Fibroblast of pulmonary artery (primary cell): ENCODE measurements around the gene ATAD3C.

Experiments
- DNase-seq: peaks from one replicate; pipeline ENCODE4 v3.0.0-alpha.2; 2010; ENCODE audit warnings: low read depth
- H3K4me3 ChIP-seq: replicated peaks from 2 replicates; pipeline ENCODE4 v1.5.1; 2011; ENCODE audit warnings: low read depth, mild to moderate bottlenecking, control low read depth, low read length, moderate library complexity
- TF ChIP-seq, protein P1 (sequence below): IDR thresholded peaks from 2 replicates; pipeline ENCODE4 v1.5.1; 2011; ENCODE audit warnings: mild to moderate bottlenecking, control low read depth, low read length, inconsistent platforms; ENCODE audit errors: missing control alignments

ATAD3C gene

DNA sequence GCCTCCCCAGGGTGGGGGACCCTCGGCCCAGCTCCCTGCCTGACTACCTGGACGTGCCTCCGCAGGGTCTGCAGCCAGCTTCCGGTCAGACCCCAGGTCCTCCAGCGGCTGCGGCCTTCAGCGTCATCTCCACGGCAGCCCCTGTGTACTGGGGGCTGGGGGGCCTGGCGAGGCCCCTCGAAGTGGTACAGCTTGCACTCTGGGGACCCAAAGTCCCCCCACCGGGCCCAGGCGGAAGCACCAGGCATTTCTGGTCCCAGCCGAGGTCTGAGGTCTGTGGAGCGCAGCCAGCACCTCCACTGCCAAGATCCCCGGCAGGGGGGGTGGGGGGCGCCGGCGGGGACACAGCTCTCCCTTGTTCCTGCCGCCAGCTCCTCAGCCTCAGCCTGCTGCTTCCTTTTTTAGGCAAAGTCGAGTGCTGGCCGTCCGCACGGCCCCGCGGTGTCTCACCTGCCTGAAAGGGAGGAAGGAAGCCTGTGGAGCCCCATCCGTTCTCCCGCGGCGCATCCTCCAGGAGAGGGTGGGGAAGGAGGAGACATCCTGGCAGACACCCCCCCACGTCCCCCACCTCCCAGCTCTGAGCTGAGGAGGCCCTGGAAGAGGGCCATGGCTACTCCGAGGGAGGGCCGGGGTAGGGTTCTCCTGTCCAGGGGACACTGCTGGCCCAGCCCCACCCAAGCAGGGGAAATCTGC lies 15.2 kb upstream of the ATAD3C start:
- DNase-seq: no peak
- no peak overlapping the region for H3K4me3 ChIP-seq
- TF ChIP-seq, protein P1, sequence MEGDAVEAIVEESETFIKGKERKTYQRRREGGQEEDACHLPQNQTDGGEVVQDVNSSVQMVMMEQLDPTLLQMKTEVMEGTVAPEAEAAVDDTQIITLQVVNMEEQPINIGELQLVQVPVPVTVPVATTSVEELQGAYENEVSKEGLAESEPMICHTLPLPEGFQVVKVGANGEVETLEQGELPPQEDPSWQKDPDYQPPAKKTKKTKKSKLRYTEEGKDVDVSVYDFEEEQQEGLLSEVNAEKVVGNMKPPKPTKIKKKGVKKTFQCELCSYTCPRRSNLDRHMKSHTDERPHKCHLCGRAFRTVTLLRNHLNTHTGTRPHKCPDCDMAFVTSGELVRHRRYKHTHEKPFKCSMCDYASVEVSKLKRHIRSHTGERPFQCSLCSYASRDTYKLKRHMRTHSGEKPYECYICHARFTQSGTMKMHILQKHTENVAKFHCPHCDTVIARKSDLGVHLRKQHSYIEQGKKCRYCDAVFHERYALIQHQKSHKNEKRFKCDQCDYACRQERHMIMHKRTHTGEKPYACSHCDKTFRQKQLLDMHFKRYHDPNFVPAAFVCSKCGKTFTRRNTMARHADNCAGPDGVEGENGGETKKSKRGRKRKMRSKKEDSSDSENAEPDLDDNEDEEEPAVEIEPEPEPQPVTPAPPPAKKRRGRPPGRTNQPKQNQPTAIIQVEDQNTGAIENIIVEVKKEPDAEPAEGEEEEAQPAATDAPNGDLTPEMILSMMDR: no peak

DNA sequence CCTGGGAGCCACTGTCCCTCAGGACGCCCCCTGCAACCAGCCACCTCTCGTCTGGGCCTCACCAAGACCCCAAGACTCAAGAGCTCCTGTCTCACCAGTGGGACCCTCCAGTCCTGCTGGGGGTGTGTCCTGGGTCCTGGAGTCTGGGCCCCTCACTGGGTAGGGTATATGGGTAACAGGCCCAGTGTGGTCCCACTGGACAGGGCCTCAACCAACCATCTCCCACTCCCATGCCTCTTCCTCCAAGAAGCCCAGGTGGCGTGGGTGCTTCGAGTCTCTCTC lies 14.7 kb upstream of the ATAD3C start:
- no peak overlapping the region for H3K4me3 ChIP-seq
- TF ChIP-seq, protein P1: no peak
- DNase-seq: no peak

DNA sequence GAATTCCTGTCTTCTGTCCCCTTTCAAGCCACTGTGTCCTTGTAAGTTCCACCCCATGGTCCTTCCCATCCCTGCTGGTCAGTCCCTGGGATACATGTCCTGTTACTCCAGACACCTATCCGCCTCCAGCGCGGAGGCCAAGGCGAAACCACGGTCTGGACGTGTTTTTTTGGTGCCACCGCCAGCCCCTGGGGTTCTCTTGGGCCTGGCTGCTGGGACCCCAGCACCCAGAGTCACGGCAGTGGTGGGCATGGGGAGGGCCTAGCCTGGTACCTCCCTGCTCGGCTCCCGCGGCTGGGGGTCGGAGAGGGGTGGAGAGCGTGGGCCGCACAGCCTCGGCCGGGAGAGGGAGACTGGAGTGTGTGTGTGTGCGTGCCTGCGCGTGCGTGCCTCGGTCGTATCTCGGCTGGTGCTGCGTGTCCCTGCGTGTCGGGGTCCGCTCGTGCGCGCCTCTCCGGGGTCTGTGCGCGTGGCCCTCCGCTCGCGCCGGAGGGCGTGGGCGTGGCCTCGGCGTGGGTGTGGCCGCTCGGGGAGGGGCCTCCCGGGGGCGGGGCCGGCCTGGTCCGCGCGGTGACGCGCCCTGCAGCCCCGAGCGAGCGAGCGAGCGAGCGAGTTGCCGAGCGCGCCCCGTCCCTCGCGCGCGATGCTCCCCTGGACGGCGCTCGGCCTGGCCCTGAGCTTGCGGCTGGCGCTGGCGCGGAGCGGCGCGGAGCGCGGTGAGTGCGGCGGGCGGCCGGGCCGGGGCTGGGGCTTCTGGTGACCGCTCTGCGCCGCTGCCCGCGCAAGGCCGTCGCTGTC lies 14.2 kb upstream of the ATAD3C start, which contains the start of gene VWA1:
Gene VWA1 (plus strand): TSS at position 585 of the 798 bp plus-strand sequence. CDS start 59 bp downstream, at position 644.
- peak; percentile 65 for DNase-seq
- TF ChIP-seq, protein P1: no peak
- peak within 1 kb of the TSS; percentile 52 for H3K4me3 ChIP-seq

DNA sequence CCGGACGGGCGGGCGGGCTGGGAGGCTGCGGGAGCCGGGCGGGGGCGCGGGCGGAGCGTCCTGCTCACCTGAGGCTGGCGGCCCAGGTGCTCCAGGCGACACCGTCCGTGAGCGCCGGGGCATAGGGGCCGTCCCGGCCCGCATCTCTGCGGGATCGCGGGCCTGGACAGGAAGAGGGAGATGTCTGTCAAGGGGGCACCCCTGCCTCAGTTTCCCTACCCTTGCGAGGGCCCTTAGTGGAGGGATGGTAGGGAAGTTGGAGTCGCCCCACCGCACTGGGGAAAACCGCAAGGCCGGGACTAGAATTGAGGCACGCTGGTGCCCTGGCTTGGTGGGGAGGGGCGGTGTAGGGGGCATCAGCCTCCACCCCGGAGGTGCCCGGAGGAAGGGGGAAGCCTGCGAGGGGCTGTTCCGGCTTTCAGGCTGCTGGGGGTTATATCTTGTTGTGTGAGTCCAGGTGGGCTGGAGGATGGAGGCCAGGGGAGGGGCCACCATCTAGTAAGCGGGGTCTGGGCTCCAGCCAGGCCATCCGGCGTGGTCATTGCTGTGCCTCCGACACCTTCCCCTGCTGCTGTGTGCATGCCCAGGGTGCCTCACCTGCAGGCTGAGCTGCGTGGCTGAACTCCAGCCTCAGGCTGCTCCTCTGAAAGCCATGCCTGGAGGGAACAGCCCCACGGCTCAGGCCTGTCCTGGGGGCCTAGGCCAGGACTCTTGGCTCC lies 13.4 kb upstream of the ATAD3C start:
- DNase-seq: no peak
- H3K4me3 ChIP-seq: peak overlapping the region; percentile 52
- TF ChIP-seq, protein P1: no peak

DNA sequence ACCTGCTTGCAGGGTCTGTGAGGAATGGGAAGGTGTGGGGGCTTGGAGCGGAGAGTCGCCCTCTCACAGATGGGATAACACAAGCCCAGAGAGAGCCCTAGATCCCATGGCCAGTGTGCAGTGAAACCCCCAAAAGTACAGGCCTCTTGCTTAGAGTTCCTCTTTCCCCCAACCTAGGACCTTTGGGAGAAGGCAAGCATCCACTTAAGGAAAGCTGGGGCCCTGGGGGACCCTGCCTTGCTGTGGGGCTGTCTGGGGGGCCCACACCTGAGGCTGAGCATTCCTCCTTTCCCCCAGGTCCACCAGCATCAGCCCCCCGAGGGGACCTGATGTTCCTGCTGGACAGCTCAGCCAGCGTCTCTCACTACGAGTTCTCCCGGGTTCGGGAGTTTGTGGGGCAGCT lies 12.9 kb upstream of the ATAD3C start:
- DNase-seq: no peak
- H3K4me3 ChIP-seq: peak overlapping the region; percentile 52
- TF ChIP-seq, protein P1: no peak

DNA sequence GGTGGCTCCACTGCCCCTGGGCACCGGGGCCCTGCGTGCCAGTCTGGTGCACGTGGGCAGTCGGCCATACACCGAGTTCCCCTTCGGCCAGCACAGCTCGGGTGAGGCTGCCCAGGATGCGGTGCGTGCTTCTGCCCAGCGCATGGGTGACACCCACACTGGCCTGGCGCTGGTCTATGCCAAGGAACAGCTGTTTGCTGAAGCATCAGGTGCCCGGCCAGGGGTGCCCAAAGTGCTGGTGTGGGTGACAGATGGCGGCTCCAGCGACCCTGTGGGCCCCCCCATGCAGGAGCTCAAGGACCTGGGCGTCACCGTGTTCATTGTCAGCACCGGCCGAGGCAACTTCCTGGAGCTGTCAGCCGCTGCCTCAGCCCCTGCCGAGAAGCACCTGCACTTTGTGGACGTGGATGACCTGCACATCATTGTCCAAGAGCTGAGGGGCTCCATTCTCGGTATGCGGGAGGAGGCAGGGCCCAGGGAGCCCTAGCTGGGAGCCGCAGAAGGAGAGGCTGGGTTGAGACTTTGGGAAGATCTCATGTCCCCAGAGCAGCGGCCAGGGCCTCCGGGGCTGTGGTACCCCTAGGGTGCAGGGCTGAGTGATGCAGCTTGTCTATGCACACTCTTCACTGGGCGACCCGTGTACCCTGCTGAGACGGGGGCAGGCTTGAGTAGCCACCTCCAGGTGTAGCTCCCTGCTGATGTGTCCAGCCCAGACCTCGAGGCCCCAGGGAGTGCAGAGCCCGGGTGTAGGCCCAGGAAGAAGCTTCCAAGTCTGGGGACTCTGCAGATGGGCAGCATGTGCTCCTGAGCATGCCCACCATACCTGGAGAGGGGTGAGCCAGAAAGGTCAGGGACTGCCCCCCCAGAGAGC lies 12.2 kb upstream of the ATAD3C start:
- TF ChIP-seq, protein P1: no peak
- no peak overlapping the region for H3K4me3 ChIP-seq
- DNase-seq: no peak
